DND-41 (cell line): ENCODE measurements around the gene CLK3.
"Not testable (repeated sequence)": the region's sequence is repeated elsewhere in the genome, so short reads cannot be mapped to it uniquely, and the experiment has no call there.

ENCODE experiments used
- ATAC-seq: fragments of 200-7000 bp; cut with Tn5 transposase; 3 replicates; pipeline ENCODE4 v1.9.1; 2021; ENCODE audit warnings: low read depth; ENCODE audit not compliant: insufficient read depth
- DNase-seq: peaks from one replicate; pipeline ENCODE4 v3.0.0-alpha.2; 2020
- H2AFZ ChIP-seq: 2 replicates; pipeline ENCODE4 v1.6.0; 2012; ENCODE audit warnings: low read depth, low read length
- H3K27ac ChIP-seq: 2 replicates; pipeline ENCODE4 v1.5.1; 2012; ENCODE audit warnings: low read length, inconsistent platforms
- H3K27me3 ChIP-seq: fragments of 200-600 bp; sonication (generic); 2 replicates; pipeline ENCODE4 v1.6.0; 2012; ENCODE audit warnings: low read length, mild to moderate bottlenecking, inconsistent platforms; ENCODE audit not compliant: insufficient read depth, poor library complexity
- H3K36me3 ChIP-seq: 2 replicates; pipeline ENCODE4 v1.5.1; 2012; ENCODE audit warnings: low read length, inconsistent platforms; ENCODE audit not compliant: insufficient read depth
- H3K4me1 ChIP-seq: 2 replicates; pipeline ENCODE4 v1.5.1; 2012; ENCODE audit warnings: mild to moderate bottlenecking, low read length; ENCODE audit not compliant: insufficient read depth
- H3K4me2 ChIP-seq: 2 replicates; pipeline ENCODE4 v1.6.0; 2012; ENCODE audit warnings: mild to moderate bottlenecking, moderate library complexity, low read length, inconsistent platforms; ENCODE audit not compliant: insufficient read depth
- H3K4me3 ChIP-seq, 2 experiments: fragments of 200-600 bp in 1 of 2; shearing (Covaris generic) in 1 of 2; 2 replicates each; pipeline ENCODE4 v1.5.1; 2012 to 2016; ENCODE audit warnings: inconsistent platforms in 2 of 2, low read length in 2 of 2, mild to moderate bottlenecking in 2 of 2, low read depth in 1 of 2, moderate library complexity in 1 of 2
- H3K79me2 ChIP-seq: 2 replicates; pipeline ENCODE4 v1.6.0; 2012; ENCODE audit warnings: low read length, inconsistent platforms; ENCODE audit not compliant: insufficient read depth
- H3K9ac ChIP-seq: 2 replicates; pipeline ENCODE4 v1.6.0; 2012; ENCODE audit warnings: low read depth, mild to moderate bottlenecking, inconsistent platforms, low read length, moderate library complexity
- H3K9me3 ChIP-seq: 2 replicates; pipeline ENCODE4 v1.5.1; 2012; ENCODE audit warnings: low read length, moderate library complexity, mild to moderate bottlenecking, inconsistent platforms; ENCODE audit not compliant: insufficient read depth, severe bottlenecking
- H4K20me1 ChIP-seq: 2 replicates; pipeline ENCODE4 v1.6.0; 2012; ENCODE audit warnings: low read length; ENCODE audit not compliant: insufficient read depth
- CTCF ChIP-seq: IDR thresholded peaks from 2 replicates; pipeline ENCODE4 v1.5.1; 2012; ENCODE audit warnings: borderline replicate concordance, low read length, moderate library complexity, mild to moderate bottlenecking; ENCODE audit not compliant: poor library complexity, severe bottlenecking; ENCODE audit errors: extremely low read depth
- EZH2 ChIP-seq: IDR thresholded peaks from 3 replicates; pipeline ENCODE4 v1.6.1; 2012; ENCODE audit warnings: borderline replicate concordance, low read depth, mild to moderate bottlenecking, moderate library complexity, low read length, inconsistent platforms; ENCODE audit not compliant: severe bottlenecking

CLK3 gene

GRCh38 chr15:74628199-74628598 is 12.6 kb downstream of the CLK3 start:
- no peak overlapping the region for H3K9ac ChIP-seq

GRCh38 chr15:74628949-74629348 is 13.3 kb downstream of the CLK3 start:
- H3K9me3 ChIP-seq = no peaks in the 10 kb centered on the region
- TF ChIP-seq EZH2 (no peak), CTCF (no peak)
- H4K20me1 ChIP-seq = peaks cover 66% of the 10 kb centered on the region
- H3K4me1 ChIP-seq = no peaks in the 10 kb centered on the region
- no peak overlapping the region for H3K27ac ChIP-seq
- no peak overlapping the region for H3K4me3 ChIP-seq
- H3K27me3 ChIP-seq = no peaks in the 10 kb centered on the region
- H3K4me2 ChIP-seq = no peak overlapping the region
- no peak for ATAC-seq
- DNase-seq = no peak
- H3K36me3 ChIP-seq = peaks cover 99% of the 10 kb centered on the region
- H2AFZ ChIP-seq = no peak overlapping the region
- no peak overlapping the region for H3K9ac ChIP-seq
- no peaks in the 10 kb centered on the region for H3K79me2 ChIP-seq

More at GRCh38 chr15:74628199-74628598, 12.6 kb downstream of the CLK3 start:
- TF ChIP-seq EZH2 = no peak
- TF ChIP-seq CTCF = no peak
- Histone ChIP-seq H3K27me3 (no peaks in the 10 kb centered on the region), H3K4me1 (no peaks in the 10 kb centered on the region), H2AFZ (no peak overlapping the region), H3K4me3 (no peak overlapping the region), H3K9me3 (no peaks in the 10 kb centered on the region), H4K20me1 (peaks cover 73% of the 10 kb centered on the region), H3K4me2 (no peak overlapping the region), H3K79me2 (no peaks in the 10 kb centered on the region; the same call in 1 of the 2 replicates), H3K36me3 (peaks cover 99% of the 10 kb centered on the region), H3K27ac (no peak overlapping the region)
- DNase-seq = no peak
- ATAC-seq = no peak

GRCh38 chr15:74629696-74630095 is 14.1 kb downstream of the CLK3 start:
- H3K36me3 ChIP-seq = peaks cover 97% of the 10 kb centered on the region
- H3K27ac ChIP-seq, ATAC-seq, H3K4me2 ChIP-seq, H3K4me1 ChIP-seq, H2AFZ ChIP-seq, H3K79me2 ChIP-seq, H3K9me3 ChIP-seq, DNase-seq, H3K9ac ChIP-seq, H3K27me3 ChIP-seq, H3K4me3 ChIP-seq: not testable (repeated sequence)
- H4K20me1 ChIP-seq = peaks cover 58% of the 10 kb centered on the region

GRCh38 chr15:74630284-74631086 is 14.8 kb downstream of the CLK3 start:
- Histone ChIP-seq H3K4me1 (no peaks in the 10 kb centered on the region), H3K4me3 (no peak overlapping the region), H4K20me1 (peaks cover 54% of the 10 kb centered on the region), H3K4me2 (no peak overlapping the region), H3K79me2 (no peaks in the 10 kb centered on the region), H3K36me3 (peaks cover 97% of the 10 kb centered on the region), H3K9ac (no peak overlapping the region), H3K9me3 (no peaks in the 10 kb centered on the region), H3K27ac (no peak overlapping the region), H3K27me3 (no peaks in the 10 kb centered on the region), H2AFZ (no peak overlapping the region)
- ATAC-seq (no peak; the same call in 2 of the 3 replicates), DNase-seq (no peak)
- no peak for TF ChIP-seq EZH2
- TF ChIP-seq CTCF = no peak
